Right kidney (tissue), 1 donor: Measurements from ENCODE around the gene DTNA.
A peak's percentile ranks its signal among the peaks of the same experiment; 100 is the strongest.

Source experiments
- DNase-seq: peaks from one replicate; pipeline ENCODE4 v3.0.0-alpha.2; 2016

DTNA gene

GRCh38 chr18:34773378-34773777 lies 63.3 kb downstream of the DTNA start:
- DNase-seq = no peak

- DNase-seq = peak; percentile 19
These were observed 64.1 kb downstream of the DTNA start for GRCh38 chr18:34773961-34774766.

- DNase-seq = no peak
These were observed 65.4 kb downstream of the DTNA start for GRCh38 chr18:34775461-34775860.

- DNase-seq = no peak
These were observed 69.0 kb downstream of the DTNA start for GRCh38 chr18:34779112-34779511.

GRCh38 chr18:34780856-34781255 lies 70.8 kb downstream of the DTNA start:
- no peak for DNase-seq

GRCh38 chr18:34783501-34783900 lies 73.4 kb downstream of the DTNA start:
- no peak for DNase-seq

- no peak for DNase-seq
These were observed 76.2 kb downstream of the DTNA start for GRCh38 chr18:34786162-34786741.

GRCh38 chr18:34787931-34788532 lies 77.9 kb downstream of the DTNA start:
- DNase-seq = no peak

GRCh38 chr18:34789768-34790344 lies 79.8 kb downstream of the DTNA start:
- DNase-seq = no peak

- no peak for DNase-seq
These were observed 84.2 kb downstream of the DTNA start for GRCh38 chr18:34794348-34794747.

GRCh38 chr18:34795070-34795732 lies 85.1 kb downstream of the DTNA start:
- no peak for DNase-seq

- DNase-seq = no peak
These were observed 86.0 kb downstream of the DTNA start for GRCh38 chr18:34796035-34796657.

- DNase-seq = no peak
These were observed 89.2 kb downstream of the DTNA start for GRCh38 chr18:34799291-34799690.

GRCh38 chr18:34800381-34800780 lies 90.3 kb downstream of the DTNA start:
- no peak for DNase-seq

- DNase-seq = no peak
These were observed 91.7 kb downstream of the DTNA start for GRCh38 chr18:34801774-34802173.

- no peak for DNase-seq
These were observed 92.9 kb downstream of the DTNA start for GRCh38 chr18:34802959-34803358.

- DNase-seq = no peak
These were observed 93.8 kb downstream of the DTNA start for GRCh38 chr18:34803877-34804400.

GRCh38 chr18:34805103-34805877 lies 95.2 kb downstream of the DTNA start:
- no peak for DNase-seq

GRCh38 chr18:34805878-34806351 lies 95.8 kb downstream of the DTNA start:
- no peak for DNase-seq

- no peak for DNase-seq
These were observed 96.4 kb downstream of the DTNA start for GRCh38 chr18:34806527-34806926.
